Upper lobe of right lung (tissue), 1 donor: ENCODE results near the gene SOX14. TPM values are rescaled to one million over a fixed set of nuclear protein-coding genes. Genes with fewer than 3 reads are reported as not detected.

Experiments
- ATAC-seq: fragments of 200-7000 bp; cut with Tn5 transposase; one replicate; pipeline ENCODE4 v1.9.1; 2020; ENCODE audit warnings: mild to moderate bottlenecking, moderate library complexity
- DNase-seq: peaks from one replicate; pipeline ENCODE4 v3.0.0-alpha.2; 2020
- H3K27ac ChIP-seq: fragments of 200-600 bp; one replicate; pipeline ENCODE4 v1.8.0; 2022
- H3K27me3 ChIP-seq: fragments of 200-600 bp; one replicate; pipeline ENCODE4 v1.8.0; 2022; ENCODE audit warnings: mild to moderate bottlenecking
- H3K36me3 ChIP-seq: fragments of 200-600 bp; one replicate; pipeline ENCODE4 v1.8.0; 2022
- H3K4me1 ChIP-seq: fragments of 200-600 bp; one replicate; pipeline ENCODE4 v1.8.0; 2022
- H3K4me3 ChIP-seq: fragments of 200-600 bp; one replicate; pipeline ENCODE4 v1.8.0; 2022; ENCODE audit warnings: mild to moderate bottlenecking
- H3K9me3 ChIP-seq: fragments of 200-600 bp; one replicate; pipeline ENCODE4 v1.8.0; 2022
- CTCF ChIP-seq: fragments of 200-600 bp; IDR thresholded peaks from one replicate; pipeline ENCODE4 v1.8.0; 2022; ENCODE audit warnings: antibody characterized with exemption
- intact Hi-C: fragments of 100-400 bp; cut with DNase I; formaldehyde crosslinking; loops from one replicate; pipeline ENCODE4 v1.11.0; 2022
- total RNA-seq: library from RNA; stranded (reverse); fragmentation: NEBNext Ultra II Directional; extraction: Animal tissue kit (Norgen Biotek cat#: 25700); gene quantifications from one replicate; pipeline ENCODE4 v1.2.1, GENCODE V29; 2021
- donor health status: DM: no; HTN: yes; CAD: no; lungs with severe emphysema.

The SOX14 gene
- total RNA-seq, 1 donor from 2014 or later = not detected

- no peaks in the 10 kb centered on the region for H3K9me3 ChIP-seq
- no peak for ATAC-seq
- no peak overlapping the region for H3K4me3 ChIP-seq
- no peak overlapping the region for H3K27ac ChIP-seq
- peaks cover 6% of the 10 kb centered on the region for H3K4me1 ChIP-seq
- peaks cover 90% of the 10 kb centered on the region for H3K27me3 ChIP-seq
- intact Hi-C loops = no loop called here
- TF ChIP-seq CTCF = no peak
- DNase-seq = no peak
- no peaks in the 10 kb centered on the region for H3K36me3 ChIP-seq
Measured at GRCh38 chr3:137762674-137763593, 1.2 kb upstream of the SOX14 start.

- intact Hi-C loops = no loop called here
- H3K27me3 ChIP-seq = peaks cover 90% of the 10 kb centered on the region
- peaks cover 6% of the 10 kb centered on the region for H3K4me1 ChIP-seq
- peak overlapping the region; percentile 19 for H3K4me3 ChIP-seq
- no peak overlapping the region for H3K27ac ChIP-seq
- ATAC-seq (no peak), DNase-seq (no peak)
- H3K36me3 ChIP-seq = no peaks in the 10 kb centered on the region
- TF ChIP-seq CTCF = no peak
- no peaks in the 10 kb centered on the region for H3K9me3 ChIP-seq
Measured at GRCh38 chr3:137763594-137763938, 549 bp upstream of the SOX14 start.

- Histone ChIP-seq H3K27me3 (peaks cover 97% of the 10 kb centered on the region), H3K4me1 (peaks cover 11% of the 10 kb centered on the region), H3K4me3 (no peak overlapping the region), H3K27ac (no peak overlapping the region), H3K9me3 (no peaks in the 10 kb centered on the region), H3K36me3 (no peaks in the 10 kb centered on the region)
- DNase-seq = no peak
- intact Hi-C loops = no loop called here
- no peak for TF ChIP-seq CTCF
- no peak for ATAC-seq
Measured at GRCh38 chr3:137764563-137765309, 621 bp downstream of the SOX14 start.

GRCh38 chr3:137765310-137766033 lies 1.4 kb downstream of the SOX14 start:
- intact Hi-C loops = no loop called here
- DNase-seq = no peak
- Histone ChIP-seq H3K27me3 (peaks cover 100% of the 10 kb centered on the region), H3K4me1 (peaks cover 11% of the 10 kb centered on the region), H3K9me3 (no peaks in the 10 kb centered on the region), H3K4me3 (no peak overlapping the region), H3K36me3 (no peaks in the 10 kb centered on the region), H3K27ac (no peak overlapping the region)
- no peak for TF ChIP-seq CTCF
- ATAC-seq = no peak

- intact Hi-C loops = no loop called here
- Histone ChIP-seq H3K9me3 (no peaks in the 10 kb centered on the region), H3K4me3 (no peak overlapping the region), H3K27ac (no peak overlapping the region), H3K27me3 (peaks cover 100% of the 10 kb centered on the region), H3K4me1 (peaks cover 16% of the 10 kb centered on the region), H3K36me3 (no peaks in the 10 kb centered on the region)
- no peak for TF ChIP-seq CTCF
- ATAC-seq (no peak), DNase-seq (no peak)
Measured at GRCh38 chr3:137766041-137766875, 2.1 kb downstream of the SOX14 start.
